ENCODE data around the gene RPS6KB2.

The RPS6KB2 gene

DNA sequence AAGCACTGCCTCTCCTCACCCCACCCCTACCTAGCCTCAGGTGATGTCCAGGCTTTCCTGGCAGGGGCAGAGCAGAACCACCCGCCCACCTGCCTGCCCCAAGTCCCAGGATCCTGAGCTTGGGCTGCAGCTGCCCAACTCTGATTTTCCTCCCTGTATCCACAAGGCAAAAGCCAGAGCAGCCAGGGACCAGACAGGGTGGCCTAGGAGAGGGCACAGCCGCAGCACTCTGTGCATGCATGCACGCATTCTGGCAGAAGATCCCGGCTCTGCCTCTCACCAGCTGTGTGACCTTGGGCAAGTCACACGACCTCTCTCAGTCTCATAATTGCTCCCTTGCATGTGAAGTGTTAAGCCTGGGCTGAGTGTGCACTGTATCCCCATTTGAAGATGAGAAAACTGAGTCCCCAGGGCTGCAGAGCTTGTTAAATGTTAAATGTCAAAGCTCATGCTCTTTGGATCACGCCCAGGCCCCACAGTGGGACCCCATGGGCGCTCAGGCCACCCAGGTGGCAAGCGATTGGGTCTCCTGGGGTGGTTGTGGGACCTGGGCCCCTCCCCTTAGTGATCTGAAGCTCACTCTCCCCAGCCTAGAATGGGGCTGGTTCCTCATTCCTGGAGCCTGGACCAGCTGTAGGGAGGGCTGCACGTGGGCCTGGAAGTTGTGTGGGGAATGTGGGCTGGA, 15.7 kb upstream of the RPS6KB2 start:
- TF ChIP-seq, protein P1, sequence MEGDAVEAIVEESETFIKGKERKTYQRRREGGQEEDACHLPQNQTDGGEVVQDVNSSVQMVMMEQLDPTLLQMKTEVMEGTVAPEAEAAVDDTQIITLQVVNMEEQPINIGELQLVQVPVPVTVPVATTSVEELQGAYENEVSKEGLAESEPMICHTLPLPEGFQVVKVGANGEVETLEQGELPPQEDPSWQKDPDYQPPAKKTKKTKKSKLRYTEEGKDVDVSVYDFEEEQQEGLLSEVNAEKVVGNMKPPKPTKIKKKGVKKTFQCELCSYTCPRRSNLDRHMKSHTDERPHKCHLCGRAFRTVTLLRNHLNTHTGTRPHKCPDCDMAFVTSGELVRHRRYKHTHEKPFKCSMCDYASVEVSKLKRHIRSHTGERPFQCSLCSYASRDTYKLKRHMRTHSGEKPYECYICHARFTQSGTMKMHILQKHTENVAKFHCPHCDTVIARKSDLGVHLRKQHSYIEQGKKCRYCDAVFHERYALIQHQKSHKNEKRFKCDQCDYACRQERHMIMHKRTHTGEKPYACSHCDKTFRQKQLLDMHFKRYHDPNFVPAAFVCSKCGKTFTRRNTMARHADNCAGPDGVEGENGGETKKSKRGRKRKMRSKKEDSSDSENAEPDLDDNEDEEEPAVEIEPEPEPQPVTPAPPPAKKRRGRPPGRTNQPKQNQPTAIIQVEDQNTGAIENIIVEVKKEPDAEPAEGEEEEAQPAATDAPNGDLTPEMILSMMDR (IDR thresholded peaks at IDR 0.05; ENCODE audit: insufficient read depth, low read length, missing control alignments): no peak
- POLR2A ChIA-PET: no interaction called here
- no peak for DNase-seq (ENCODE audit: low read depth, low spot score)
- CTCF ChIA-PET: interaction anchor here (1.1 to 6.5 kb wide), 2 partner anchors 10 to 61 kb away, joined by 6 to 40 read pairs; partner anchors contain the start of genes PPP1CA and TBC1D10C
- no peak overlapping the region for H3K4me3 ChIP-seq (ENCODE audit: low read depth, low read length)

DNA sequence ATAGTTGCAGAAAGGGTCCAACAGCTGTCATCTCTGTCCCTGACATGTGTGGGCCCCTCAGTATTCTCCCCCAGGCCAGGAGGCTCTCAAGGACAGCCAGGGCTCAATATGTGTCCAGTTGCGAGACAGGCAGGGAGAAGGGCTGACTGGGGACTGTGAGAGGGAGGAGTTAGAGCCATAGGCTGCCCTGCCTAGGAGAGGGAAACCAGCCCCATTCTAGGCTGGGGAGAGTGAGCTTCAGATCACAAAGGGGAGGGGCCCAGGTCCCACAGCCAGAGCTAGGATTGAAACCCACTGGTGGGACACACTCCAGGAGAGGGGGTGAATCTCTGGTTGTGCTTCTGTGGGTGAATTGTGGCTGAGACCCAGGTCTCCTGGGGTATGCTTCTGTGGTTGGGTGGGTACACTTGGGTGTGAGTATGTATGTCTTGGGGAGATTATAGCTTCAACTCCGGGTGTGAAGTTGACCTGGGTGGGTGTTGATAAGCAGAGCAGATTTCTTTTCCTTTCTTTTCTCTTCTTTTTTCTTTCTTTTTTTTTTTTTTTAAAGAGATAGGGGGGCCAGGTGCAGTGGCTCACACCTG, 14.9 kb upstream of the RPS6KB2 start:
- H3K4me3 ChIP-seq (ENCODE audit: low read depth, low read length): no peak overlapping the region
- POLR2A ChIA-PET: no interaction called here
- CTCF ChIA-PET: interaction anchor here (1.0 to 6.5 kb wide), 4 partner anchors 11 to 62 kb away, joined by 3 to 40 read pairs (median 4); partner anchors contain the start of genes PPP1CA and TBC1D10C
- DNase-seq (ENCODE audit: low read depth, low spot score): no peak
- TF ChIP-seq, protein P1 (IDR thresholded peaks at IDR 0.05; ENCODE audit: insufficient read depth, low read length, missing control alignments): no peak

GRCh38 chr11:67415501-67416304, 12.6 kb upstream of the RPS6KB2 start, which contains the start of gene CARNS1:
TSS of gene CARNS1 (plus strand) at chr11:67415678. CDS start at chr11:67416200, 522 bp downstream.
- ChIA-PET POLR2A (interaction anchor here (0.6 kb wide), 1 partner anchor 28 kb away, joined by 5 read pairs; the partner anchor contains the start of gene CORO1B), CTCF (interaction anchor here (6.5 kb wide), 1 partner anchor 13 kb away, joined by 40 read pairs; the partner anchor contains the start of genes PPP1CA and TBC1D10C)
- TF ChIP-seq, protein P1 (IDR thresholded peaks at IDR 0.05; ENCODE audit: insufficient read depth, low read length, missing control alignments): no peak
- peak within 1 kb of the TSS; percentile 23; the same call in 1 of the 2 replicates for H3K4me3 ChIP-seq (ENCODE audit: low read depth, low read length)
- no peak for DNase-seq (ENCODE audit: low read depth, low spot score)

- DNase-seq (ENCODE audit: low read depth, low spot score): no peak
- TF ChIP-seq, protein P1 (IDR thresholded peaks at IDR 0.05; ENCODE audit: insufficient read depth, low read length, missing control alignments): no peak
- no peak overlapping the region for H3K4me3 ChIP-seq (ENCODE audit: low read depth, low read length)
- ChIA-PET CTCF (interaction anchor here (6.5 kb wide), 1 partner anchor 14 kb away, joined by 40 read pairs; the partner anchor contains the start of genes PPP1CA and TBC1D10C), POLR2A (interaction anchor here (0.6 kb wide), 1 partner anchor 27 kb away, joined by 5 read pairs; the partner anchor contains the start of gene CORO1B)
These were observed 11.6 kb upstream of the RPS6KB2 start for GRCh38 chr11:67416416-67417335.

- TF ChIP-seq, protein P1 (IDR thresholded peaks at IDR 0.05; ENCODE audit: insufficient read depth, low read length, missing control alignments): no peak
- ChIA-PET CTCF (interaction anchor here (4.2 to 6.5 kb wide), 2 partner anchors 15 kb away, joined by 28 to 40 read pairs; partner anchors contain the start of genes PPP1CA and TBC1D10C), POLR2A (no interaction called here)
- no peak for DNase-seq (ENCODE audit: low read depth, low spot score)
- no peak overlapping the region for H3K4me3 ChIP-seq (ENCODE audit: low read depth, low read length)
These were observed 10.9 kb upstream of the RPS6KB2 start for GRCh38 chr11:67417425-67417824.
